Muscle of arm (tissue), 12 donors: Measurements from ENCODE around the gene ESRRA. TPM values are rescaled to one million over a fixed set of nuclear protein-coding genes. Genes with fewer than 3 reads are reported as not detected.
A peak's percentile ranks its signal among the peaks of the same experiment; 100 is the strongest.

Experiments
- DNase-seq: peaks from one replicate; pipeline ENCODE4 v3.0.0-alpha.2; 2013
- polyA plus RNA-seq, 12 donors: library from polyadenylated mRNA; unstranded; fragments of 120-200 nt; gene quantifications; one replicate each; pipeline ENCODE4 v1.2.1, GENCODE V29; 2013; ENCODE audit not compliant: insufficient read length in 12 of 12

Gene ESRRA
- polyA plus RNA-seq, 12 donors, result 11.9 to 55.5 (median 20.2) TPM; not detected in 1

DNA sequence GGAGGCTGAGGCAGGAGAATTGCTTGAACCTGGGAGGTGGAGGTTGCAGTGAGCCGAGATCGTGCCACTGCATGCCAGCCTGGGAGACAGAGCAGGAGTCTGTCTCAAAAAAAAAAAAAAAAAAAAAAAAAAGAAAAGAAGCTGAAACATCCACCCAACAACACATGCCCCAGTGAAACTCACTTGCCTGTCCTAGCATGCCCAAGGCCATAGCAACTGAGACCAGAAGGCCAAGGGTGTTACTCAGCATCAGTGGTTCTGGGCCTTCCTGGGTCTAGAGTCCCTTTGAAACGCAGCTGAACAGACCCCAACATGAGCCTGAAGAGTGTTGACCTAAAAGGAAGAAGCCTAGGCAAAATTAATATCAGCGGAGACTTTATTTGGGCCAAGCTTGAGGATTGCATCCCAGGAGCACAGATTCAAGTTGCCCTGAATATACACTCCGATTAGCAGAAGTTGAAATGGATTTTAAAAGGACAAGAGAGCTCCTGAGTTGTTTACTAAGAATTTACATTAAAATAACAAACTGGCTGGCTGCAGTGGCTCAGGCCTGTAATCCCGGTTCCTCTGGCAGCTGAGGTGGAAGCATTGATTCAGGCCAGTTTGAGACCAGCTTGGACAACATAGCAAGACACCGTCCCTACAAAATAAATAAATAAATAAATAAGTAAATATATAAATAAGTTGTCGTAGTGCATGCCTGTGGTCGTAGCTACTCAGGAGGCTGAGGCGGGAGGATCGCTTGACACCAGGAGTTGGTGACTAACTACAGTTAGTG, 19.6 kb downstream of the ESRRA start:
- no peak for DNase-seq

- no peak for DNase-seq
Measured at GRCh38 chr11:64327375-64327774, 22.1 kb downstream of the ESRRA start.

DNA sequence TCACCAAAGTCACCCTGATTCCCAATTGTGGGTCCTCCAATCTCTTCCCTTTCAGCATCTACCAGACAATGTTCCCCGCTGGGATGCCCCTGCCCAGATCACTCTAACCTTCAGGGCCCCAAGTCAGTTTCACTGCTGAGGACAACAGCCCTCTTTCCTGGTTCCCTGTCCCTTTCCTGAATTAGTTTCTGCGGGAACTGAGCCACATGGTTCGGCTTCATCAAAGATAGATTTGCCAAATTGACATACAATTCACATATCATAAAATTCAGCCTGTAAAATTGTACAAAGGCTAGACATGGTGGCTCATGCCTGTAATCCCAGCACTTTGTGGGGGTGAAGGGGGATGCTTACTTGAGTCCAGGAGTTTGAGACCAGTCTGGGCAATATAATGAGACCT, 22.7 kb downstream of the ESRRA start:
- no peak for DNase-seq

DNA sequence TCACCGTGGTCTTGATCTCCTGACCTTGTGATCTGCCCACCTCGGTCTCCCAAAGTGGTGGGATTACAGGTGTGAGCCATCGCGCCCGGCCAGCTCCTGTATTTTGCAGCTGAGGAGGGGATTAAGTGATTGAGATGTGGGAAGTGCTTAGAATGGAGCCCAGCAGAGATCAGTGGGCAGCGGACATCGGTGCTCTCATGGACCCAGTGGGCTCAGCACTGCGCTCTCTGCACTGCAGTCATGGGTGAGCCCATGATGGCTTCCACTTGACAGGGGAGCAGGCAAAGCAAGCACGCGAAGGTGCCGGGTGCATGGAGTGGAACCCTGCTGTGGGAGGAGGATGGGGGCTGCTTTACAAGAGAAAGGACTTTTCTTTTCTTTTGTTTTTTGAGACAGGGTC, 25.6 kb downstream of the ESRRA start:
- no peak for DNase-seq

DNA sequence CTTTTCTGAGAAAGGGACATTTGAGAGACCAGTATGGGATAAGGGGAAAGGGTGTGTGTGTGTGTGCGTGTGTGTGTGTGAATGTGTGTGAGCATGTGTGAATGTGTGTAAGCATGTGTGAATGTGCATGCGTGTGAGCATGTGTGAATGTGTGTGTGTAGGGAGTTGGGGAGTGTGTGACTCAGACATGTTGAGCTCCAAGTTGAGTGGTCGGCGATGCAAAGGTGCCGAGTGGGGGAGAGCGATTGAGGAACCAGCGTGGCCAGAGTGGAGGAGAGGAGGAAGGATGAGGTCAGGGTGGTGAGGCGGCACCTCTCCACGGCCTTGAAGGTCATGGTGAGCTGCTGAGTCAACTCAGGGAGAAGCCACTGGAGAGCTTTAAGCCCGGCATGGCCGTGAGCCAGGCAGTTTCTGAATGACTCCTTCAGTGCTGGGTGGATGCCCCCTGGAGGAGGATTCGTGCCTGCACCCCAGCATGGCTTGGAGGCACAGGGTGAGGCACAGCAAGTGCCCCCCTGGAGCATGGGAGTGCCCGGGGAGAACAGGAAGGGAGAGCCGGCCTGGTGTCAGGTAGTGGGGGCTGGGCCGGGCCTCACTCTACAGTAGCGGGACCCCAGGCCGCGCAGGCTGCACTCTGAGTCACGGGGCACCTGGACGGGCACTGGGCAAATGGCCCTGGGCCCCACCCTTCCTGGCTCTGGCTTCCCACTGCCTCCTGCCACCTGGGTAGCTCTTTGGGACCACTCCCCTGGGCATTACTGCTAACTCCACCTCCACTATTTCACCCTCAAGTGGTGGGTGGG, 26.4 kb downstream of the ESRRA start:
- DNase-seq, result no peak

- no peak for DNase-seq
Measured at GRCh38 chr11:64333556-64333955, 28.2 kb downstream of the ESRRA start.

- no peak for DNase-seq
Measured at GRCh38 chr11:64334764-64335735, 29.7 kb downstream of the ESRRA start.

DNA sequence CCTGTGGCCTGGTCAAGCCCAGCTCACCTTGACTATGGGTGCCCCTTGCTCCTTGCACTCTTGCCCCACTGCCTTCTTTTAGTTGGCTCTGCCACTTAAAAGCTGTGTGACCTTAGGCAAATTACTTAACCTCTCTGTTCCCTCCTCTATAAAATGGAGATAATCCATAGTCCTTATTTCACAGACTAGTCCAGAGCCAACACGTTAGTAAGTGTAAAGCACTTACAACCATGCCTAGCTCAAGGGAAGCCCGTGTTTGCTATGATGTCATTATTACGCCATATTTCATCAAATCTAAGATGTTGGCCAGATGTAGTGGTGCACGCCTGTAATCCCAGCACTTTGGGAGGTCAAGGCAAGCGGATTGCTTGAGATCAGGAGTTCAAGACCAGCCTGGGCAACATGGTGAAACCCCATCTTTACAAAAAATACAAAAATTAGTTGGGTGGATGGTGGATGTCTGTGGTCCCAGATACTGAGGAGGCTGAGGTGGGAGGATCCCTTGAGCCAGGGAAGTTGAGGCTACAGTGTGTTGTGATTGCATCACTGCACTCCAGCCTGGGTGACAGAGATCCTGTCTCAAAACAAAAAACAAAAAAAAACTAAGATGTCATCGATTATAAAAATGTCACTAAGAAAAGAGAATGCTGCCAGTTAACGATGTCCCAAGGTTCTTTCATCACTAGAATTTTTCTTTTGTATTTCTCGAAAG, 32.4 kb downstream of the ESRRA start:
- no peak for DNase-seq

DNA sequence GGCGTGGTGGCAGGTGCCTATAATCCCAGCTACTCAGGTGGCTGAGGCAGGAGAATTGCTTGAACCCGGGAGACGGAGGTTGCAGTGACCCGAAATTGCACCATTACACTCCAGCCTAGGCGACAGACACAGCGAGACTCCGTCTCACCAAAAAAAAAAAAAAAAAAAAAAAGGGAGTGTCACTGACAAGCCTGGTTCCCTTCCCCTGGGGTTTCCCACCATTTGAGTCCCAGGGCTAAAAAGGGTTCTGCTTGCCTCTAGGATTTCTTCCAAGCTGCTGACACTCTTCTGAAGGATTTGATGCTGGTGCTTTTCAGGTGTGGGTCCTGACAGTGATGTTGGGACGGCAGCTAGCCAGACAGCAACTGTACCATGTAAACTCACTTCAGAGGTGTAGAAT, 33.4 kb downstream of the ESRRA start:
- no peak for DNase-seq

DNA sequence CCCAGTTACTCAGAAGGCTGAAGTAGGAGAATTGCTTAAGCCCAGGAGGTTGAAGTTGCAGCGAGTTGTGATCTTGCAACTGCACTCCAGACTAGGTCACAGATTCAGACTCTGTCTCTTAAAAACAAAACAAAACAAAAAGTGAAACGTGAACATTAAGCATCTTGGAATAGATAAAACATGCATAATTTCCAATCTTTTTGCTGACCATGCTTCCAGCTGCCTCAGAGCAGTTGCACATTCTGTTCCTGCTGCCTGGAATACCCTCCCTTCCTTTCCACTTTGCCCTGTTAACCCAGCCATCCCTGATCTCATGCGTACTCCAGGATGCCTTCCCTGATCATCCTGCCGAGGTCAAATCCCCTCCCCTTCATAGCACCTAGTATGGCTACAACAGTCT, 34.0 kb downstream of the ESRRA start:
- no peak for DNase-seq

DNA sequence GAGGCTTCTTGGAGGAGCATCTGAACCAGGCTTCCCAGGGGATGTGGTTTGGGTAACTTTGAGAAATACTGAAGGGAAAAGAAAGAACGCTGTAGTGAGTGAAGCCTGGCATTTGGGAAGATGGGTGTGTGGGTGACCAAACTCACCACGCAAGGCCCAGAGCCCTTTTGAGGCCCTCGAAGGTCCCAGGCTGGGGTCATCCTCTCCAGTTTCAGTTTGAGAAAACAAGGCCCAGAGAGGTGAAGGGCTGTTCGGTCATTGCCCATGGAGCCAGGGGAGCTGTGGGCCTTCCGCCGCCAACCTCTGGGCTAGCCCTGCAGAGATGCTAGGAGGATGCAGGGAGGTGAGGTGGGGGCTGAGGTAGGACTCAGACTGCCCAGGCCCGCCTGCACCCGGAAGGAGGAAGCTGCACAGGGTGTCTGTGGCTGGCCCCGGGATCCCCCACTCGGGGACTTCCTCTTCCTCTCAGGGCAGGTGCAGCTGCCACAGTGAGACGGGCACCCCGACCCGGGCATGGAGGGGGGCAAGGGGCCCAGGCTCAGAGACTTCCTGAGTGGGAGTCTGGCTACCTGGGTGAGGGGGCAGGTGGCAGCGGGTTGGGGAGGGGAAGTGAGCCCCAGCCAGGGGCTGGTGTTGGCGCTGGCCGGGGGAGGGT, 34.6 kb downstream of the ESRRA start, which contains the start of gene CCDC88B:
Gene CCDC88B, plus strand, starts transcription at position 451 of the 655 bp plus-strand sequence. Its CDS starts 63 bp downstream, at position 514.
- no peak for DNase-seq

GRCh38 chr11:64340671-64341335, 35.5 kb downstream of the ESRRA start:
- DNase-seq, result no peak

DNA sequence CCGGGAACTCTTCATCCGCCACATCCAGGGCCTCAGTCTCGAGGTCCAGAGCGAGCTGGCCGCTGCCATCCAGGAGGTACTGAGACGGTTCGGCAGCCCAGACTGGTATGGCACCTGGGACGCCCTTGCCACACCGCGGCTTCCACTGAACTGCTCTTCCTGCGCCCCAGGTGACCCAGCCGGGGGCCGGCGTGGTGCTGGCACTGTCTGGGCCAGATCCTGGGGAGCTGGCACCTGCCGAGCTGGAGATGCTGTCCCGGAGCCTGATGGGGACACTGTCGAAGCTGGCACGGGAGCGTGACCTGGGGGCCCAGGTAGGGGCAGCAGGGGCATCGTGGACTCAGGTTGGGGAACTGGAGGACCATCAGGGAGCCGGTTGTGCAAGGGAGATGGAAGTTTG, 36.1 kb downstream of the ESRRA start:
- no peak for DNase-seq

GRCh38 chr11:64341851-64342791, 36.8 kb downstream of the ESRRA start:
- DNase-seq, result peak; percentile 63

DNA sequence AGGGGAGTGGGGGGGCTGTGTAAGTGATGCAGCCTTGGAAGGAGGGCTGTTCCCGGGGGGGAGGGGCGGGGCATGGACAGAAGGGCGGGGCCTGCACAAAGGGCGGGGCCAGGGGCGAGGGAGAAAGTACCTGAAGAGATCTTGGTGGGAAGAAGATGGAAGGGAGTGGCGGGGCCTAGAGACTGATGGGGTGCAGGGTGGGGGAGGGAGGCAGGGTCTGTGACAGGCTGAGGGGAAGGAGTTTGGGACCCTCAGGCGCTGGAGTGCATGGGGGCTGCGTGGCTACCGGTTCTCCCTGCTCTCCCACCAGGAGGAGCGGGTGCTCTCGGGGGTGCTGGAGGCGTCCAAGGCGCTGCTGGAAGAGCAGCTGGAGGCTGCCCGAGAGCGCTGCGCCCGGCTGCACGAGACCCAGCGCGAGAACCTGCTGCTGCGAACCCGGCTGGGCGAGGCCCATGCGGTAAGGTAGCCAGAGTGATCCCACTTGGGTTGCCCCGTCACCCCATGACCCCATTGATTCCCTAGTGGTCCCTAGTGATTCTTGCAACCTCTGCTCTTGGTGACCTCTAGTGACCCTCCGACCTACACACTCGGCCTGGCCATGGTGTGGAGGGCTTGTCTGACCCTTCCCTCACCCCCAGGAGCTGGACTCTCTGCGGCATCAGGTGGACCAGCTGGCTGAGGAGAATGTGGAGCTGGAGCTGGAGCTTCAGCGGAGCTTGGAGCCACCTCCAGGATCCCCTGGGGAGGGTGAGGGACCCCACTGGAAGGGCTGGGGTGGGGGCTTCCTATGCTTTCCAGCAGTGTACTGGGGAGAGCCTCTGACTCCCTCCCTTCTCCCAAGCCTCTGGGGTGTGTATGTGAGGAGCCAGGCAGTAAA, 37.8 kb downstream of the ESRRA start:
- DNase-seq, result no peak

- DNase-seq, result no peak
Measured at GRCh38 chr11:64343767-64344559, 38.6 kb downstream of the ESRRA start.

DNA sequence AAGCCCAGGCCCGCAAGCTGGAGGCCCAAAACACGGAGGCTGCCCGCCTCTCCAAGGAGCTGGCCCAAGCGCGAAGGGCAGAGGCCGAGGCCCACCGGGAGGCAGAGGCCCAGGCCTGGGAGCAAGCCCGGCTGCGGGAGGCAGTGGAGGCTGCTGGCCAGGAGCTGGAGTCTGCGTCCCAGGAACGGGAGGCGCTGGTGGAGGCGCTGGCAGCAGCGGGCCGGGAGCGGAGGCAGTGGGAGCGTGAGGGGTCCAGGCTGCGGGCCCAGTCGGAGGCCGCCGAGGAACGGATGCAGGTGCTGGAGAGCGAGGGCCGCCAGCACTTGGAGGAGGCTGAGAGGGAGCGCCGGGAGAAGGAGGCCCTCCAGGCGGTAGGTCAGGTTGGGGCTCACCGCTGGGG, 39.5 kb downstream of the ESRRA start:
- DNase-seq, result no peak
